GM19240 (cell line): ENCODE data around the gene ANKRD60.

Source experiments
- DNase-seq: peaks from one replicate; pipeline ENCODE4 v3.0.0; 2011; ENCODE audit warnings: low spot score; ENCODE audit not compliant: insufficient read length

ANKRD60 gene

GRCh38 chr20:58228484-58229197 is at the start of gene ANKRD60:
Gene ANKRD60, minus strand, starts transcription at chr20:58228653. Its CDS starts 0 bp downstream, at chr20:58228653.
- DNase-seq: no peak

GRCh38 chr20:58277578-58278472 is 49.4 kb upstream of the ANKRD60 start:
- no peak for DNase-seq

- DNase-seq: no peak
Measured at GRCh38 chr20:58277107-58277506, 48.7 kb upstream of the ANKRD60 start.

- DNase-seq: no peak
Measured at GRCh38 chr20:58274384-58274783, 45.9 kb upstream of the ANKRD60 start.

- DNase-seq: no peak
Measured at GRCh38 chr20:58271606-58272351, 43.3 kb upstream of the ANKRD60 start.

- DNase-seq: no peak
Measured at GRCh38 chr20:58268936-58269619, 40.6 kb upstream of the ANKRD60 start.

- no peak for DNase-seq
Measured at GRCh38 chr20:58268421-58268821, 40.0 kb upstream of the ANKRD60 start.

GRCh38 chr20:58267389-58268215 is 39.1 kb upstream of the ANKRD60 start:
- DNase-seq: no peak

GRCh38 chr20:58264271-58264670 is 35.8 kb upstream of the ANKRD60 start:
- DNase-seq: no peak

- no peak for DNase-seq
Measured at GRCh38 chr20:58261660-58262059, 33.2 kb upstream of the ANKRD60 start.

- DNase-seq: no peak
Measured at GRCh38 chr20:58260006-58260405, 31.6 kb upstream of the ANKRD60 start.

- DNase-seq: no peak
Measured at GRCh38 chr20:58256842-58257241, 28.4 kb upstream of the ANKRD60 start.

GRCh38 chr20:58256307-58256706 is 27.9 kb upstream of the ANKRD60 start:
- no peak for DNase-seq

GRCh38 chr20:58254890-58255289 is 26.4 kb upstream of the ANKRD60 start:
- no peak for DNase-seq

- no peak for DNase-seq
Measured at GRCh38 chr20:58251979-58252591, 23.6 kb upstream of the ANKRD60 start.

GRCh38 chr20:58251348-58251978 is 23.0 kb upstream of the ANKRD60 start:
- no peak for DNase-seq

- no peak for DNase-seq
Measured at GRCh38 chr20:58246346-58246745, 17.9 kb upstream of the ANKRD60 start.

- DNase-seq: no peak
Measured at GRCh38 chr20:58245931-58246330, 17.5 kb upstream of the ANKRD60 start.

GRCh38 chr20:58245181-58245891 is 16.9 kb upstream of the ANKRD60 start:
- no peak for DNase-seq
